IMR-90 (cell line): ENCODE data around the gene ESD. TPM values are rescaled to one million over a fixed set of nuclear protein-coding genes. Genes with fewer than 3 reads are reported as not detected.

ENCODE experiments used
- ATAC-seq: fragments of 200-7000 bp; cut with Tn5 transposase; 2 replicates; pipeline ENCODE4 v1.9.1; 2020; ENCODE audit warnings: low read depth, mild to moderate bottlenecking, moderate library complexity
- BruUV-seq: library from RNA; stranded (reverse); fragments of 400-500 nt; replicated peaks from 2 replicates; lab custom pipeline; 2021; lab: Mats Ljungman, UMichigan
- CTCF ChIA-PET: fragments of 300-600 bp; formaldehyde crosslinking; extraction: SDS; loops from one replicate; lab custom pipeline; 2021; ENCODE audit warnings: antibody characterized with exemption; lab: Yijun Ruan, JAX
- POLR2A ChIA-PET: fragments of 300-600 bp; sonication (Branson Sonifier 250); formaldehyde crosslinking; loops from one replicate; lab custom pipeline; 2022; ENCODE audit warnings: antibody characterized with exemption; ENCODE audit not compliant: unreplicated experiment; lab: Charles Lee
- DNase-seq: peaks from one replicate; pipeline ENCODE4 v3.0.0; 2013
- H2AFZ ChIP-seq: replicated peaks from 2 replicates; pipeline ENCODE3; 2013; ENCODE audit warnings: low read length, mild to moderate bottlenecking; ENCODE audit not compliant: poor library complexity
- H2AK5ac ChIP-seq: 2 replicates; pipeline ENCODE4 v1.6.1; 2013; ENCODE audit warnings: low read depth, low read length, inconsistent platforms
- H2AK9ac ChIP-seq: replicated peaks from 2 replicates; pipeline ENCODE3; 2013; ENCODE audit warnings: mild to moderate bottlenecking, low read depth, low read length, moderate library complexity; ENCODE audit not compliant: poor library complexity
- H2BK120ac ChIP-seq: 2 replicates; pipeline ENCODE4 v1.6.1; 2013; ENCODE audit warnings: low read depth, low read length, inconsistent platforms
- H2BK15ac ChIP-seq: 3 replicates; pipeline ENCODE4 v1.6.1; 2013; ENCODE audit warnings: low read depth, low read length, inconsistent platforms
- H2BK20ac ChIP-seq: 2 replicates; pipeline ENCODE4 v1.6.1; 2013; ENCODE audit warnings: low read depth, mild to moderate bottlenecking, inconsistent platforms, low read length, moderate library complexity
- H2BK5ac ChIP-seq: 2 replicates; pipeline ENCODE4 v1.6.1; 2013; ENCODE audit warnings: mild to moderate bottlenecking, low read depth, low read length, inconsistent platforms; ENCODE audit not compliant: poor library complexity, severe bottlenecking
- H3K14ac ChIP-seq: replicated peaks from 2 replicates; pipeline ENCODE4 v1.6.1; 2013; ENCODE audit warnings: low read depth, low read length, inconsistent platforms
- H3K18ac ChIP-seq: 2 replicates; pipeline ENCODE4 v1.6.1; 2013; ENCODE audit warnings: low read depth, low read length, control low read depth
- H3K23ac ChIP-seq: 2 replicates; pipeline ENCODE4 v1.6.1; 2013; ENCODE audit warnings: low read depth, low read length, inconsistent platforms
- H3K27ac ChIP-seq: 2 replicates; pipeline ENCODE4 v1.5.1; 2013; ENCODE audit warnings: mild to moderate bottlenecking, control low read depth, low read length; ENCODE audit not compliant: insufficient read depth
- H3K27me3 ChIP-seq: 2 replicates; pipeline ENCODE4 v1.6.1; 2013; ENCODE audit warnings: low read length; ENCODE audit not compliant: control insufficient read depth, insufficient read depth
- H3K36me3 ChIP-seq: 2 replicates; pipeline ENCODE4 v1.6.1; 2013; ENCODE audit warnings: low read length, mixed read lengths; ENCODE audit not compliant: control insufficient read depth, insufficient read depth
- H3K4ac ChIP-seq: 2 replicates; pipeline ENCODE4 v1.6.1; 2013; ENCODE audit warnings: low read depth, low read length, inconsistent platforms
- H3K4me1 ChIP-seq: 2 replicates; pipeline ENCODE4 v1.6.1; 2013; ENCODE audit warnings: low read length, mixed read lengths; ENCODE audit not compliant: control insufficient read depth, insufficient read depth
- H3K4me2 ChIP-seq: 2 replicates; pipeline ENCODE4 v1.6.1; 2013; ENCODE audit warnings: low read depth, mild to moderate bottlenecking, control low read depth, low read length, moderate library complexity
- H3K4me3 ChIP-seq: 2 replicates; pipeline ENCODE4 v1.5.1; 2013; ENCODE audit warnings: low read depth, mild to moderate bottlenecking, control low read depth, low read length, moderate library complexity; ENCODE audit not compliant: insufficient read depth
- H3K56ac ChIP-seq: 2 replicates; pipeline ENCODE4 v1.6.1; 2013; ENCODE audit warnings: low read length, inconsistent platforms; ENCODE audit not compliant: insufficient read depth; ENCODE audit errors: extremely low read depth
- H3K79me1 ChIP-seq, 2 experiments: 2 replicates each; pipeline ENCODE4 v1.6.1; 2013; ENCODE audit warnings: low read length in 2 of 2, inconsistent platforms in 1 of 2, low read depth in 1 of 2
- H3K9ac ChIP-seq: 2 replicates; pipeline ENCODE4 v1.6.1; 2013; ENCODE audit warnings: low read depth, low read length, control low read depth
- H3K9me1 ChIP-seq: 2 replicates; pipeline ENCODE4 v1.6.1; 2013; ENCODE audit warnings: low read length, inconsistent platforms; ENCODE audit not compliant: insufficient read depth
- H3K9me3 ChIP-seq: 2 replicates; pipeline ENCODE4 v1.6.1; 2013; ENCODE audit warnings: low read length; ENCODE audit not compliant: control insufficient read depth, insufficient read depth
- H4K20me1 ChIP-seq: 2 replicates; pipeline ENCODE4 v1.6.1; 2013; ENCODE audit warnings: low read length, inconsistent platforms; ENCODE audit not compliant: insufficient read depth
- H4K5ac ChIP-seq: 2 replicates; pipeline ENCODE4 v1.6.1; 2013; ENCODE audit warnings: mild to moderate bottlenecking, low read depth, low read length, control low read depth
- H4K8ac ChIP-seq, 2 experiments: 2 replicates each; pipeline ENCODE4 v1.6.1; 2013; ENCODE audit warnings: low read depth in 2 of 2, low read length in 2 of 2, control low read depth in 1 of 2, inconsistent platforms in 1 of 2
- H4K91ac ChIP-seq: 2 replicates; pipeline ENCODE4 v1.6.1; 2013; ENCODE audit warnings: low read depth, low read length, inconsistent platforms; ENCODE audit not compliant: insufficient read depth
- CHD1 ChIP-seq: IDR thresholded peaks from 2 replicates; pipeline ENCODE4 v1.6.1; 2012; ENCODE audit warnings: low read depth, low read length, improper control_type of control experiment
- CTCF ChIP-seq: conservative IDR thresholded peaks from 2 replicates; pipeline ENCODE4 v1.5.1; 2012; ENCODE audit warnings: mild to moderate bottlenecking, low read depth, low read length, improper control_type of control experiment
- MAFK ChIP-seq: IDR thresholded peaks from 2 replicates; pipeline ENCODE4 v1.6.1; 2012; ENCODE audit warnings: low read depth, low read length, improper control_type of control experiment
- MAZ ChIP-seq: IDR thresholded peaks from 2 replicates; pipeline ENCODE4 v1.6.1; 2012; ENCODE audit warnings: low read depth, mild to moderate bottlenecking, low read length, improper control_type of control experiment, moderate library complexity, borderline replicate concordance
- POLR2A ChIP-seq: IDR thresholded peaks from 2 replicates; pipeline ENCODE4 v1.6.1; 2012; ENCODE audit warnings: mild to moderate bottlenecking, low read depth, low read length
- RAD21 ChIP-seq: IDR thresholded peaks from 2 replicates; pipeline ENCODE4 v1.6.1; 2012; ENCODE audit warnings: low read length, improper control_type of control experiment
- SMC3 ChIP-seq: fragments of 150-350 bp; IDR thresholded peaks from 2 replicates; pipeline ENCODE4 v1.6.1; 2016; ENCODE audit warnings: low read depth, mild to moderate bottlenecking, antibody characterized with exemption, low read length, moderate library complexity
- USF2 ChIP-seq: fragments of 150-350 bp; IDR thresholded peaks from 2 replicates; pipeline ENCODE4 v1.6.1; 2017; ENCODE audit warnings: mild to moderate bottlenecking, antibody characterized with exemption, low read length, low read depth
- WGBS, 2 experiments: methylation state at CpG; one replicate each; pipeline versions ENCODE4 v1.1.5 to v1.1.7; 2013; ENCODE audit warnings: missing lambda C conversion rate in 2 of 2; ENCODE audit not compliant: insufficient read length in 1 of 2; ENCODE audit errors: extremely low coverage in 2 of 2; 5-methylcytosine and 5-hydroxymethylcytosine counted together
- dilution Hi-C: fragments of 300-500 bp; cut with HindIII; formaldehyde crosslinking; loops from one replicate; pipeline ENCODE4 v1.14.3; 2018; ENCODE audit warnings: low sequenced_read_pairs; ENCODE audit not compliant: unreplicated experiment
- in situ Hi-C: fragments of 300-500 bp; cut with MboI; formaldehyde crosslinking; loops from 3 replicates; pipeline ENCODE4 v1.14.3; 2019; ENCODE audit warnings: low sequenced_read_pairs, inconsistent platforms, mixed read lengths
- intact Hi-C: fragments of 100-400 bp; cut with micrococcal nuclease; formaldehyde crosslinking; loops from 2 replicates; pipeline ENCODE4 v1.10.0; 2022
- polyA plus RNA-seq, 3 experiments: library from polyadenylated mRNA; depleted of rRNA; stranded (reverse); fragments of >200 nt; gene quantifications; 2 replicates each; pipeline ENCODE4 v1.2.3, GENCODE V29; 2012; ENCODE audit warnings: low replicate concordance in 1 of 3
- total RNA-seq: library from RNA; depleted of rRNA; stranded (reverse); fragments of >200 nt; gene quantifications from 2 replicates; pipeline ENCODE4 v1.2.3, GENCODE V29; 2012

The ESD gene
- total and polyA plus RNA-seq, 2 of the 4 experiments (the other 2 are of a cell fraction) = 90.4 to 135 TPM

- H2BK20ac ChIP-seq = no peak overlapping the region
- H3K14ac ChIP-seq = no peak overlapping the region
- no peak overlapping the region for H3K4ac ChIP-seq
- no peak for TF ChIP-seq MAZ
- TF ChIP-seq SMC3 = no peak
- no peak for TF ChIP-seq RAD21
- TF ChIP-seq POLR2A = no peak
- TF ChIP-seq USF2 = no peak
- TF ChIP-seq CHD1 = no peak
- no peak for TF ChIP-seq MAFK
- TF ChIP-seq CTCF = no peak
- DNase-seq = no peak
- H2BK15ac ChIP-seq = no peak overlapping the region
- no peak overlapping the region for H4K5ac ChIP-seq
- CTCF ChIA-PET = no interaction called here
- POLR2A ChIA-PET = no interaction called here
- H3K4me1 ChIP-seq = no peaks in the 10 kb centered on the region
- ATAC-seq = no peak; the same call in 1 of the 2 replicates
- dilution Hi-C loops (no loop called here), intact Hi-C loops (no loop called here), in situ Hi-C loops (no loop called here)
- H2AK9ac ChIP-seq = no peak overlapping the region
- H4K20me1 ChIP-seq = no peaks in the 10 kb centered on the region
- no peak overlapping the region for H3K4me2 ChIP-seq
- no peak overlapping the region for H4K91ac ChIP-seq
- no peak overlapping the region for H3K27ac ChIP-seq
- peaks cover 5% of the 10 kb centered on the region; the same call in 1 of the 2 replicates for H3K27me3 ChIP-seq
- no peaks in the 10 kb centered on the region for H3K9me1 ChIP-seq
- H2BK5ac ChIP-seq = no peak overlapping the region
- no peak overlapping the region for H2AFZ ChIP-seq
- no peak overlapping the region for H3K56ac ChIP-seq
- H3K4me3 ChIP-seq = no peak overlapping the region
- no peaks in the 10 kb centered on the region for H3K36me3 ChIP-seq
- no TSS peak for BruUV-seq
- H3K9ac ChIP-seq = no peak overlapping the region
- H3K9me3 ChIP-seq = peaks cover 4% of the 10 kb centered on the region; the same call in 1 of the 2 replicates
- H3K18ac ChIP-seq = no peak overlapping the region
- no CpG with 5 or more reads among the region's 1 CpG for WGBS, 2 experiments
- H3K79me1 ChIP-seq = no peaks in the 10 kb centered on the region
- H4K8ac ChIP-seq = no peak overlapping the region
- no peak overlapping the region for H2BK120ac ChIP-seq
- H3K23ac ChIP-seq = no peak overlapping the region
- H2AK5ac ChIP-seq = no peak overlapping the region
These were observed 20.1 kb upstream of the ESD start for GRCh38 chr13:46817095-46817494.
